GM12873 (cell line): ENCODE data around the gene SAFB.
A peak's percentile ranks its signal among the peaks of the same experiment; 100 is the strongest.

ENCODE experiments used
- CTCF ChIP-seq: IDR thresholded peaks from 2 replicates; pipeline ENCODE4 v1.5.1; 2012; ENCODE audit warnings: low read depth, mild to moderate bottlenecking, moderate library complexity, low read length, control low read depth; ENCODE audit not compliant: insufficient read depth; ENCODE audit errors: missing control alignments

Gene SAFB

GRCh38 chr19:5687360-5688198 lies 64.7 kb downstream of the SAFB start:
- no peak for TF ChIP-seq CTCF

- TF ChIP-seq CTCF, result peak; percentile 99
These were observed 67.5 kb downstream of the SAFB start, which contains the start of gene RPL36 for GRCh38 chr19:5690125-5690954. Gene RPL36 (plus strand): TSS chr19:5690295. CDS start chr19:5690508, 213 bp downstream.

- TF ChIP-seq CTCF, result no peak
These were observed 68.3 kb downstream of the SAFB start for GRCh38 chr19:5690955-5691821.

- TF ChIP-seq CTCF, result no peak
These were observed 69.2 kb downstream of the SAFB start for GRCh38 chr19:5691822-5692722.

GRCh38 chr19:5692723-5693194 lies 69.9 kb downstream of the SAFB start:
- no peak for TF ChIP-seq CTCF

GRCh38 chr19:5693195-5694166 lies 70.6 kb downstream of the SAFB start:
- TF ChIP-seq CTCF, result no peak
